ENCODE results near the gene REP15. TPM values are rescaled to one million over a fixed set of nuclear protein-coding genes. Genes with fewer than 3 reads are reported as not detected.

Gene REP15
- total RNA-seq, 1 donor from 2014 or later: 0.35 TPM

- no peaks in the 10 kb centered on the region for H3K27me3 Mint-ChIP-seq
- H3K4me1 Mint-ChIP-seq: no peaks in the 10 kb centered on the region
- H3K36me3 Mint-ChIP-seq (ENCODE audit: low read depth): peaks cover 11% of the 10 kb centered on the region
- no peak overlapping the region for H3K4me3 Mint-ChIP-seq
- no peak for DNase-seq
- ChIA-PET POLR2A (no interaction called here), CTCF (no interaction called here)
- no peaks in the 10 kb centered on the region for H3K9me3 Mint-ChIP-seq
- TF ChIP-seq CTCF (IDR thresholded peaks at IDR 0.05): no peak
- intact Hi-C loops (cut with micrococcal nuclease): no loop called here
- ATAC-seq (ENCODE audit: low read depth): no peak
- no peak overlapping the region for H3K27ac Mint-ChIP-seq
These were observed 39.0 kb upstream of the REP15 start for GRCh38 chr12:27657296-27657695.

- no peak overlapping the region for H3K27ac Mint-ChIP-seq
- no peak for TF ChIP-seq CTCF (IDR thresholded peaks at IDR 0.05)
- no peak for DNase-seq
- no peaks in the 10 kb centered on the region for H3K4me1 Mint-ChIP-seq
- no peaks in the 10 kb centered on the region for H3K9me3 Mint-ChIP-seq
- ATAC-seq (ENCODE audit: low read depth): no peak
- H3K4me3 Mint-ChIP-seq: no peak overlapping the region
- ChIA-PET POLR2A (no interaction called here), CTCF (no interaction called here)
- no peaks in the 10 kb centered on the region for H3K27me3 Mint-ChIP-seq
- intact Hi-C loops (cut with micrococcal nuclease): no loop called here
- H3K36me3 Mint-ChIP-seq (ENCODE audit: low read depth): peaks cover 21% of the 10 kb centered on the region
These were observed 30.5 kb upstream of the REP15 start for GRCh38 chr12:27665704-27666103.

GRCh38 chr12:27666510-27666909 lies 29.7 kb upstream of the REP15 start:
- no peaks in the 10 kb centered on the region for H3K27me3 Mint-ChIP-seq
- H3K9me3 Mint-ChIP-seq: no peaks in the 10 kb centered on the region
- POLR2A ChIA-PET: no interaction called here

GRCh38 chr12:27667540-27667939 lies 28.7 kb upstream of the REP15 start:
- H3K27ac Mint-ChIP-seq: no peak overlapping the region
- no peak overlapping the region for H3K4me3 Mint-ChIP-seq
- TF ChIP-seq CTCF (IDR thresholded peaks at IDR 0.05): no peak
- no peak for ATAC-seq (ENCODE audit: low read depth)
- peaks cover 12% of the 10 kb centered on the region for H3K36me3 Mint-ChIP-seq (ENCODE audit: low read depth)
- no peaks in the 10 kb centered on the region for H3K27me3 Mint-ChIP-seq
- ChIA-PET CTCF (no interaction called here), POLR2A (no interaction called here)
- DNase-seq: no peak
- H3K4me1 Mint-ChIP-seq: no peaks in the 10 kb centered on the region
- intact Hi-C loops (cut with micrococcal nuclease): no loop called here
- no peaks in the 10 kb centered on the region for H3K9me3 Mint-ChIP-seq

More at GRCh38 chr12:27666510-27666909, 29.7 kb upstream of the REP15 start:
- intact Hi-C loops (cut with micrococcal nuclease): no loop called here
- ATAC-seq (ENCODE audit: low read depth): no peak
- no peak overlapping the region for H3K27ac Mint-ChIP-seq
- no peaks in the 10 kb centered on the region for H3K4me1 Mint-ChIP-seq
- CTCF ChIA-PET: no interaction called here
- H3K4me3 Mint-ChIP-seq: no peak overlapping the region
- DNase-seq: no peak
- H3K36me3 Mint-ChIP-seq (ENCODE audit: low read depth): peaks cover 14% of the 10 kb centered on the region
- TF ChIP-seq CTCF (IDR thresholded peaks at IDR 0.05): no peak

- no peak overlapping the region for H3K27ac Mint-ChIP-seq
- no peaks in the 10 kb centered on the region for H3K27me3 Mint-ChIP-seq
- peaks cover 15% of the 10 kb centered on the region for H3K36me3 Mint-ChIP-seq (ENCODE audit: low read depth)
- no peak for TF ChIP-seq CTCF (IDR thresholded peaks at IDR 0.05)
- no peak overlapping the region for H3K4me3 Mint-ChIP-seq
- intact Hi-C loops (cut with micrococcal nuclease): no loop called here
- DNase-seq (no peak), ATAC-seq (ENCODE audit: low read depth) (no peak)
- ChIA-PET POLR2A (no interaction called here), CTCF (no interaction called here)
- no peaks in the 10 kb centered on the region for H3K4me1 Mint-ChIP-seq
- H3K9me3 Mint-ChIP-seq: no peaks in the 10 kb centered on the region
These were observed 24.2 kb upstream of the REP15 start for GRCh38 chr12:27672051-27672450.

All from activated B cell treated with CpG ODN at 0.5 μM for 24 hours (primary cell).